B cell (primary cell): ENCODE results near the gene TSC22D1. TPM values are rescaled to one million over a fixed set of nuclear protein-coding genes. Genes with fewer than 3 reads are reported as not detected.

Source experiments
- ATAC-seq: fragments of 200-7000 bp; cut with Tn5 transposase; one replicate; pipeline ENCODE4 v1.10.0; 2021; ENCODE audit warnings: low read depth, mild to moderate bottlenecking, moderate number of reproducible peaks, moderate library complexity
- CTCF ChIA-PET: fragments of 350-600 bp; sonication (Branson Sonifier 250); formaldehyde crosslinking; loops from one replicate; lab custom pipeline; 2021; ENCODE audit warnings: antibody characterized with exemption, inconsistent platforms; lab: Charles Lee
- POLR2A ChIA-PET: fragments of 350-600 bp; sonication (Branson Sonifier 250); formaldehyde crosslinking; loops from one replicate; lab custom pipeline; 2021; ENCODE audit warnings: antibody characterized with exemption; lab: Charles Lee
- DNase-seq: peaks from one replicate; pipeline ENCODE4 v3.0.0; 2013
- H2AFZ ChIP-seq: 2 replicates; pipeline ENCODE4 v1.6.1; 2012; ENCODE audit warnings: mild to moderate bottlenecking, low read depth, low read length; ENCODE audit not compliant: insufficient read depth, poor library complexity, severe bottlenecking
- H3K27ac ChIP-seq, 2 donors: 1 replicate in 1 of 2; 2 replicates in 1 of 2; pipeline ENCODE4 v1.5.1; 2012 to 2013; ENCODE audit warnings: low read length in 2 of 2, mild to moderate bottlenecking in 2 of 2, moderate library complexity in 1 of 2
- H3K27me3 ChIP-seq, 4 experiments: fragments of 200-600 bp in 1 of 4; sonication (generic) in 1 of 4; replicated peaks in 1 of 4; 1 replicate in 2 of 4; 2 replicates in 2 of 4; pipeline versions ENCODE4 v1.6.1 to v1.7.0; 2013 to 2016; ENCODE audit warnings: low read length in 3 of 4, mild to moderate bottlenecking in 2 of 4, mixed read lengths in 1 of 4, moderate library complexity in 1 of 4; ENCODE audit not compliant: insufficient read depth in 4 of 4, control insufficient read depth in 3 of 4; ENCODE audit errors: control extremely low read depth in 1 of 4
- H3K36me3 ChIP-seq, 2 experiments: replicated peaks in 1 of 2; 1 replicate in 1 of 2; 2 replicates in 1 of 2; pipeline versions ENCODE4 v1.6.1 to v1.7.1; 2013; ENCODE audit warnings: low read length in 1 of 2; ENCODE audit not compliant: insufficient read depth in 2 of 2, control insufficient read depth in 1 of 2; ENCODE audit errors: control extremely low read depth in 1 of 2, extremely low read depth in 1 of 2
- H3K4me1 ChIP-seq, 2 donors: fragments of 200-600 bp in 1 of 2; sonication (generic) in 1 of 2; 1 replicate in 1 of 2; 2 replicates in 1 of 2; pipeline versions ENCODE4 v1.5.1 to v1.6.1; 2013 to 2017; ENCODE audit warnings: low read length in 2 of 2; ENCODE audit not compliant: control insufficient read depth in 2 of 2, insufficient read depth in 2 of 2
- H3K4me2 ChIP-seq: replicated peaks from 2 replicates; pipeline ENCODE3; 2012; ENCODE audit warnings: mild to moderate bottlenecking, low read depth, low read length; ENCODE audit not compliant: poor library complexity, severe bottlenecking
- H3K4me3 ChIP-seq, 5 experiments: fragments of 200-600 bp in 1 of 5; sonication (generic) in 1 of 5; 1 replicate in 3 of 5; 2 replicates in 2 of 5; pipeline versions ENCODE4 v1.5.1 to v1.7.0; 2011 to 2016; ENCODE audit warnings: low read length in 4 of 5, mild to moderate bottlenecking in 4 of 5, low read depth in 2 of 5, control low read depth in 1 of 5, moderate library complexity in 1 of 5; ENCODE audit not compliant: insufficient read depth in 1 of 5; ENCODE audit errors: control extremely low read depth in 1 of 5, extremely low read depth in 1 of 5
- H3K79me2 ChIP-seq: fragments of 200-600 bp; sonication (generic); one replicate; pipeline ENCODE4 v1.6.0; 2016; ENCODE audit warnings: low read length; ENCODE audit not compliant: control insufficient read depth, insufficient read depth
- H3K9ac ChIP-seq: fragments of 200-600 bp; sonication (generic); 2 replicates; pipeline ENCODE4 v1.6.1; 2017; ENCODE audit warnings: mild to moderate bottlenecking, low read length, moderate library complexity
- H3K9me3 ChIP-seq, 3 donors: one replicate each; pipeline versions ENCODE4 v1.6.1 to v1.7.1; 2013; ENCODE audit warnings: low read length in 2 of 3; ENCODE audit not compliant: control insufficient read depth in 2 of 3, insufficient read depth in 1 of 3; ENCODE audit errors: control extremely low read depth in 1 of 3
- H4K20me1 ChIP-seq: 2 replicates; pipeline ENCODE4 v1.6.0; 2012; ENCODE audit warnings: mild to moderate bottlenecking, low read length; ENCODE audit not compliant: insufficient read depth, control insufficient read depth, poor library complexity, severe bottlenecking
- H3K27ac Mint-ChIP-seq: one replicate; pipeline ENCODE4 v1.8.0; 2021; ENCODE audit warnings: mixed read lengths
- H3K27me3 Mint-ChIP-seq: one replicate; pipeline ENCODE4 v1.8.0; 2021; ENCODE audit warnings: mixed read lengths
- H3K4me1 Mint-ChIP-seq: one replicate; pipeline ENCODE4 v1.8.0; 2021; ENCODE audit warnings: mixed read lengths
- H3K4me3 Mint-ChIP-seq: one replicate; pipeline ENCODE4 v1.8.0; 2021; ENCODE audit warnings: mixed read lengths
- H3K9me3 Mint-ChIP-seq: one replicate; pipeline ENCODE4 v1.8.0; 2022; ENCODE audit warnings: mixed read lengths; ENCODE audit not compliant: insufficient read depth
- EZH2 ChIP-seq: IDR thresholded peaks from 2 replicates; pipeline ENCODE4 v1.6.1; 2012; ENCODE audit warnings: borderline replicate concordance, low read depth, mild to moderate bottlenecking, moderate library complexity, low read length; ENCODE audit not compliant: insufficient read depth, poor library complexity, severe bottlenecking
- WGBS: methylation state at CpG from one replicate; pipeline ENCODE4 v1.1.5; 2013; ENCODE audit warnings: missing lambda C conversion rate; ENCODE audit not compliant: insufficient coverage; 5-methylcytosine and 5-hydroxymethylcytosine counted together
- intact Hi-C: fragments of 100-400 bp; cut with micrococcal nuclease; formaldehyde crosslinking; loops from one replicate; pipeline ENCODE4 v1.10.0; 2022
- polyA plus RNA-seq: library from polyadenylated mRNA; depleted of rRNA; stranded (reverse); fragments of >200 nt; gene quantifications from 2 replicates; pipeline ENCODE4 v1.2.3, GENCODE V29; 2012
- total RNA-seq, 2 donors: library from RNA; stranded (reverse); fragments of 120-200 nt in 1 of 2; gene quantifications; 1 replicate in 1 of 2; 2 replicates in 1 of 2; pipeline versions ENCODE4 v1.2.3 to v1.2.4, GENCODE V29; 2013 to 2022
- TF ChIP-seq, protein P1 (sequence below): fragments of 200-600 bp; IDR thresholded peaks from one replicate; pipeline ENCODE4 v1.8.0; 2022; ENCODE audit warnings: antibody characterized with exemption, mild to moderate bottlenecking

TSC22D1 gene
- total and polyA plus RNA-seq, 2 donors (not counting 1 experiment from before 2014, with no cell fraction given): 7.0 to 36.6 TPM

DNA sequence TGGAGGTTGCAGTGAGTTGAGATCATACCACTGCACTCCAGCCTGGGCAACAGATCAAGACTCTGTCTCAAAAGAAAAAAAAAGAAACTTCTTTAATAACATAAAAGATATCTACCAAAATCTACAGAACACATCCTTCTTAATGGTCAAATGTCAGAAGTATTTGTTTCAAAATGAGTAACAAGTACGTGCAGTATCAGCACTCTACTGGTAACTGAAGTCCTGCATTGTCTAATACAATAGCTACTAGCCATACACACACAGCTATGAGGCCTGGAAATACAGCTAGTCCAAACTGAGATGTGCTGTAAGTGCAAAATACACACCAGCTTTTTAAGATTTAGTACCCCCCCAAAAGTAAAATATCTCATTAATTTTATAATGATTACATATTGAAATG, 88.1 kb downstream of the TSC22D1 start:
- H3K4me2 ChIP-seq: no peak overlapping the region
- CTCF ChIA-PET: interaction anchor here (0.7 to 10.3 kb wide), 4 partner anchors 269 to 1024 kb away, joined by 3 to 156 read pairs (median 4); no protein-coding TSS in a partner anchor
- POLR2A ChIA-PET: no interaction called here
- H2AFZ ChIP-seq: no peak overlapping the region
- 100% methylated on average over 1 of the region's 1 CpG for WGBS
- no peaks in the 10 kb centered on the region for H3K79me2 ChIP-seq
- DNase-seq (no peak), ATAC-seq (no peak)
- Mint-ChIP-seq H3K4me3 (no peak overlapping the region), H3K4me1 (peaks cover 20% of the 10 kb centered on the region), H3K27me3 (no peaks in the 10 kb centered on the region), H3K27ac (no peak overlapping the region), H3K9me3 (no peaks in the 10 kb centered on the region)
- no peak overlapping the region for H3K4me3 ChIP-seq
- peaks cover 6 to 10% of the 10 kb centered on the region in 2 donors for H3K4me1 ChIP-seq
- no peaks in the 10 kb centered on the region for H3K27me3 ChIP-seq
- no peak overlapping the region for H3K27ac ChIP-seq
- no peaks in the 10 kb centered on the region for H4K20me1 ChIP-seq
- no peak for TF ChIP-seq EZH2
- TF ChIP-seq, protein P1, sequence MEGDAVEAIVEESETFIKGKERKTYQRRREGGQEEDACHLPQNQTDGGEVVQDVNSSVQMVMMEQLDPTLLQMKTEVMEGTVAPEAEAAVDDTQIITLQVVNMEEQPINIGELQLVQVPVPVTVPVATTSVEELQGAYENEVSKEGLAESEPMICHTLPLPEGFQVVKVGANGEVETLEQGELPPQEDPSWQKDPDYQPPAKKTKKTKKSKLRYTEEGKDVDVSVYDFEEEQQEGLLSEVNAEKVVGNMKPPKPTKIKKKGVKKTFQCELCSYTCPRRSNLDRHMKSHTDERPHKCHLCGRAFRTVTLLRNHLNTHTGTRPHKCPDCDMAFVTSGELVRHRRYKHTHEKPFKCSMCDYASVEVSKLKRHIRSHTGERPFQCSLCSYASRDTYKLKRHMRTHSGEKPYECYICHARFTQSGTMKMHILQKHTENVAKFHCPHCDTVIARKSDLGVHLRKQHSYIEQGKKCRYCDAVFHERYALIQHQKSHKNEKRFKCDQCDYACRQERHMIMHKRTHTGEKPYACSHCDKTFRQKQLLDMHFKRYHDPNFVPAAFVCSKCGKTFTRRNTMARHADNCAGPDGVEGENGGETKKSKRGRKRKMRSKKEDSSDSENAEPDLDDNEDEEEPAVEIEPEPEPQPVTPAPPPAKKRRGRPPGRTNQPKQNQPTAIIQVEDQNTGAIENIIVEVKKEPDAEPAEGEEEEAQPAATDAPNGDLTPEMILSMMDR: no peak
- H3K9ac ChIP-seq: no peak overlapping the region
- intact Hi-C loops: no loop called here
- H3K9me3 ChIP-seq: no peaks in the 10 kb centered on the region
- no peaks in the 10 kb centered on the region for H3K36me3 ChIP-seq

DNA sequence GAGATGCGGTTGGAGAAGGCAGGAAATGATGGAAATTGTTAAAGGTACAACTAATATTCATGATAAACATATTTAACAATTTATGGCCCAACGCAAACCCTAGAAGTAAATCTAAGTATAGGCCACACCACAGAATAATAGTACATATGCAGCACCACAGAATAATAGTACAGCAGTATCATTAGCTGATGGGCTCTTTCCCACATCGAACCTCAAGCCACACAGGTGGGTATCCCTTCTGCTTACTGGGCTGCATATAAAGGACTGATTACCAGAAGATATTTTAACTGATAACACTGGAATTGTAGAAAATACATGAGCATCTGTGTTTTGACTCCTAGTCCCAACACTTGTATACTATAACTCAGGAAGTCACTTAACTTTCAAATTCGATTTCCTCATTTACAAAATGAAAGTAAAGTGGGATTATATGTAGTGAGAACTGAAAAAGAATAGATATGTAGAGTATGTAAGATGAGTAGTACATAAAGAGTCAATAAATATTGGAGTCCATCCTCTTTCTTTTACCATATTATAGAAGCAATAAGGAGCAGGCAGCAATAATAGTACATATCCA, 91.5 kb downstream of the TSC22D1 start:
- no peaks in the 10 kb centered on the region for H3K9me3 Mint-ChIP-seq
- H2AFZ ChIP-seq: peak overlapping the region; percentile 73

More for the DNA sequence above, 91.5 kb downstream of the TSC22D1 start:
- Mint-ChIP-seq H3K27me3 (no peaks in the 10 kb centered on the region), H3K4me3 (peak overlapping the region; percentile 76), H3K27ac (peak overlapping the region; percentile 63), H3K4me1 (peaks cover 30% of the 10 kb centered on the region)
- peaks cover 10 to 11% of the 10 kb centered on the region in 2 donors for H3K4me1 ChIP-seq
- H3K79me2 ChIP-seq: no peaks in the 10 kb centered on the region
- peak; percentile 48 for DNase-seq
- H3K9me3 ChIP-seq: no peaks in the 10 kb centered on the region
- ATAC-seq: no peak
- intact Hi-C loops: loop anchor here (2.0 kb wide), 1 partner anchor 394 kb away; no protein-coding TSS in a partner anchor
- H3K27ac ChIP-seq: peak overlapping the region in 1 of 2 donors; percentile 56
- peak overlapping the region in 3 of 5 experiments; percentile 18 to 44 (median 26) for H3K4me3 ChIP-seq
- peak overlapping the region; percentile 62 for H3K4me2 ChIP-seq
- H3K9ac ChIP-seq: peak overlapping the region; percentile 48
- H3K27me3 ChIP-seq: no peaks in the 10 kb centered on the region
- no peaks in the 10 kb centered on the region for H4K20me1 ChIP-seq
- H3K36me3 ChIP-seq: no peaks in the 10 kb centered on the region
- WGBS: no CpG with 5 or more reads among the region's 4 CpGs
- ChIA-PET CTCF (interaction anchor here (0.6 to 10.3 kb wide), 19 partner anchors 12 to 848 kb away, joined by 3 to 156 read pairs (median 6); no protein-coding TSS in a partner anchor), POLR2A (interaction anchor here (0.6 kb wide), 1 partner anchor 49 kb away, joined by 6 read pairs; no protein-coding TSS in a partner anchor)
- no peak for TF ChIP-seq EZH2
- TF ChIP-seq, protein P1: no peak
